DOHH2 (cell line): ENCODE data around the gene LTBR.
A peak's percentile ranks its signal among the peaks of the same experiment; 100 is the strongest.

Source experiments
- EZH2phosphoT487 ChIP-seq: fragments of 200-600 bp; sonication (generic); IDR thresholded peaks from 2 replicates; pipeline ENCODE4 v1.6.1; 2017; ENCODE audit warnings: borderline replicate concordance, mild to moderate bottlenecking, antibody characterized with exemption, low read length, moderate library complexity, mixed read lengths
- TF ChIP-seq, protein P1 (sequence below): fragments of 200-600 bp; sonication (generic); IDR thresholded peaks from one replicate; pipeline ENCODE4 v1.5.1; 2014; ENCODE audit warnings: antibody characterized with exemption, mild to moderate bottlenecking, low read depth, low read length; ENCODE audit not compliant: poor library complexity, severe bottlenecking

DNA sequence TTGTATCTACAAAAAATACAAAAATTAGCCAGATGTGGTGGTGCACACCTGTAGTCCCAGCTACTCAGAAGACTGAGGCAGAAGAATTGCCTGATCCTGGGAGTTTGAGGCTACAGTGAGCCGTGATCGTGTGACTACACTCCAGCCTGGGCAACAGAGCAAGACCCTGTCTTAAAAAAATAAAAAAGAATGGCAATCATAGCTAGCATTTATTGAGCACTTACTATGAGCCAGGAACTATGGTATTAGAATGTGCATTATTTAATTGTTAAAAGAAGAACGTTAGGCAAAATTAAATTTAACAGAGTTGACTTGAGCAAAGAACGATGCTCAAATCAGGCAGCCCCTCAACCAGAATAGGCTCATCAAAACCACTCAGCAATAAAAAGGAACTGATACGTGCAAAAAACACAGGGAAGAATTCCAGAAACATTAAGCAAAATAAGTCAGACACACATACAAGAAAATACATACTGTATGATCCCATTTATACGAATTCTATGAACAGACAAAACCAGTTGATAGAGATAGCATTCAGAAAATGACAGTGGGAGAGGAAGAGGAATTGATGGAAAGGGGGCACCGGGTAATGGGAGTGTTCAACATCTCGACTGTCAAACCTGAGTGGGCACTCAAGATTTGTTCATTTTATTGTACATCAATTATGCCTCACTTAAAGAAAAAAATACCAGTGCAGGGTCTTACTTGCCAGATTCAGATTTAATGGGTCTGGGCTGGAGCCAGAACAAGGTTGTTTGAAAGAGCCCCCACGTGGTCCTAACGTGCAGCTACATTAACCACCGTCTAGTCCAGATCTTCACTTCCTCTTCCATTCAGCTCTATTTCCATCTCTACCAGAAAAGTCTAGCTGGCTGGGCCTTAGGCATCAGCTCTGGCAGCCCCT, 16.6 kb upstream of the LTBR start:
- TF ChIP-seq, protein P1, sequence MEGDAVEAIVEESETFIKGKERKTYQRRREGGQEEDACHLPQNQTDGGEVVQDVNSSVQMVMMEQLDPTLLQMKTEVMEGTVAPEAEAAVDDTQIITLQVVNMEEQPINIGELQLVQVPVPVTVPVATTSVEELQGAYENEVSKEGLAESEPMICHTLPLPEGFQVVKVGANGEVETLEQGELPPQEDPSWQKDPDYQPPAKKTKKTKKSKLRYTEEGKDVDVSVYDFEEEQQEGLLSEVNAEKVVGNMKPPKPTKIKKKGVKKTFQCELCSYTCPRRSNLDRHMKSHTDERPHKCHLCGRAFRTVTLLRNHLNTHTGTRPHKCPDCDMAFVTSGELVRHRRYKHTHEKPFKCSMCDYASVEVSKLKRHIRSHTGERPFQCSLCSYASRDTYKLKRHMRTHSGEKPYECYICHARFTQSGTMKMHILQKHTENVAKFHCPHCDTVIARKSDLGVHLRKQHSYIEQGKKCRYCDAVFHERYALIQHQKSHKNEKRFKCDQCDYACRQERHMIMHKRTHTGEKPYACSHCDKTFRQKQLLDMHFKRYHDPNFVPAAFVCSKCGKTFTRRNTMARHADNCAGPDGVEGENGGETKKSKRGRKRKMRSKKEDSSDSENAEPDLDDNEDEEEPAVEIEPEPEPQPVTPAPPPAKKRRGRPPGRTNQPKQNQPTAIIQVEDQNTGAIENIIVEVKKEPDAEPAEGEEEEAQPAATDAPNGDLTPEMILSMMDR, result peak; percentile 61
- no peak for TF ChIP-seq EZH2phosphoT487
